Activated T-cell treated with anti-CD3 and anti-CD28 coated beads, Interleukin-2, amount 50 U/mL, for 72 hours (primary cell): ENCODE measurements around the gene MYO10. TPM values are rescaled to one million over a fixed set of nuclear protein-coding genes. Genes with fewer than 3 reads are reported as not detected.
A peak's percentile ranks its signal among the peaks of the same experiment; 100 is the strongest.

ENCODE experiments used
- ATAC-seq, 2 donors: fragments of 150-1000 bp; cut with Tn5 transposase; replicated peaks in 1 of 2; 2 replicates each; pipeline ENCODE4 v1.10.0; 2021; ENCODE audit warnings: moderate library complexity in 2 of 2, mild to moderate bottlenecking in 1 of 2
- DNase-seq, 2 donors: peaks; one replicate each; pipeline ENCODE4 v3.0.0; 2021 to 2022; ENCODE audit warnings: mixed read lengths in 1 of 2
- H3K27ac Mint-ChIP-seq: one replicate; pipeline ENCODE4 v1.8.0; 2022; ENCODE audit warnings: mild to moderate bottlenecking, moderate library complexity, mixed read lengths
- H3K27me3 Mint-ChIP-seq: one replicate; pipeline ENCODE4 v1.8.0; 2022; ENCODE audit warnings: low read depth, mixed read lengths
- H3K36me3 Mint-ChIP-seq, 2 donors: one replicate each; pipeline ENCODE4 v1.8.0; 2022; ENCODE audit warnings: mixed read lengths in 2 of 2, mild to moderate bottlenecking in 1 of 2; ENCODE audit not compliant: insufficient read depth in 2 of 2
- H3K4me1 Mint-ChIP-seq: one replicate; pipeline ENCODE4 v1.8.0; 2022; ENCODE audit warnings: low read depth, mixed read lengths
- H3K4me3 Mint-ChIP-seq, 2 donors: one replicate each; pipeline ENCODE4 v1.8.0; 2022; ENCODE audit warnings: mild to moderate bottlenecking in 2 of 2, mixed read lengths in 2 of 2, moderate library complexity in 2 of 2
- H3K9me3 Mint-ChIP-seq, 2 donors: one replicate each; pipeline ENCODE4 v1.8.0; 2022; ENCODE audit warnings: mixed read lengths in 2 of 2
- total RNA-seq, 2 donors: library from RNA; stranded (reverse); gene quantifications; one replicate each; pipeline ENCODE4 v1.2.3, GENCODE V29; 2022

Gene MYO10
- total RNA-seq, 2 donors from 2014 or later, result 0.43 to 0.97 TPM

GRCh38 chr5:16797951-16798350 lies 138.1 kb downstream of the MYO10 start:
- no peaks in the 10 kb centered on the region for H3K9me3 Mint-ChIP-seq
- H3K4me3 Mint-ChIP-seq, result no peak overlapping the region
- ATAC-seq, result no peak
- no peaks in the 10 kb centered on the region for H3K4me1 Mint-ChIP-seq
- no peak overlapping the region for H3K27ac Mint-ChIP-seq
- no peaks in the 10 kb centered on the region for H3K36me3 Mint-ChIP-seq
- DNase-seq, result no peak
- no peaks in the 10 kb centered on the region for H3K27me3 Mint-ChIP-seq

GRCh38 chr5:16794269-16794913 lies 141.7 kb downstream of the MYO10 start:
- Mint-ChIP-seq H3K36me3 (no peaks in the 10 kb centered on the region), H3K4me3 (no peak overlapping the region), H3K4me1 (peaks cover 10% of the 10 kb centered on the region), H3K9me3 (no peaks in the 10 kb centered on the region), H3K27me3 (peaks cover 6% of the 10 kb centered on the region), H3K27ac (no peak overlapping the region)
- ATAC-seq, result no peak
- no peak for DNase-seq

- Mint-ChIP-seq H3K4me1 (peaks cover 10% of the 10 kb centered on the region), H3K9me3 (no peaks in the 10 kb centered on the region), H3K27ac (no peak overlapping the region), H3K27me3 (peaks cover 6% of the 10 kb centered on the region), H3K36me3 (no peaks in the 10 kb centered on the region), H3K4me3 (no peak overlapping the region)
- DNase-seq (no peak), ATAC-seq (no peak)
Observed at GRCh38 chr5:16792598-16793275, 143.4 kb downstream of the MYO10 start.

- Mint-ChIP-seq H3K9me3 (no peaks in the 10 kb centered on the region), H3K27me3 (peaks cover 6% of the 10 kb centered on the region), H3K27ac (no peak overlapping the region), H3K4me3 (no peak overlapping the region), H3K4me1 (peaks cover 10% of the 10 kb centered on the region), H3K36me3 (no peaks in the 10 kb centered on the region)
- no peak for ATAC-seq
- DNase-seq, result no peak
Observed at GRCh38 chr5:16791904-16792597, 144.0 kb downstream of the MYO10 start.

GRCh38 chr5:16791036-16791705 lies 144.9 kb downstream of the MYO10 start:
- peak; percentile 13 to 40 for DNase-seq
- Mint-ChIP-seq H3K27me3 (peaks cover 6% of the 10 kb centered on the region), H3K9me3 (no peaks in the 10 kb centered on the region), H3K4me3 (peak overlapping the region in 1 of 2 donors; percentile 12), H3K36me3 (no peaks in the 10 kb centered on the region), H3K27ac (no peak overlapping the region), H3K4me1 (peaks cover 11% of the 10 kb centered on the region)
- ATAC-seq, result no peak

- H3K27me3 Mint-ChIP-seq, result peaks cover 11% of the 10 kb centered on the region
- H3K27ac Mint-ChIP-seq, result no peak overlapping the region
- ATAC-seq, result no peak
- H3K36me3 Mint-ChIP-seq, result no peaks in the 10 kb centered on the region
- H3K4me1 Mint-ChIP-seq, result peaks cover 33% of the 10 kb centered on the region
- no peak overlapping the region for H3K4me3 Mint-ChIP-seq
- no peak for DNase-seq
- no peaks in the 10 kb centered on the region for H3K9me3 Mint-ChIP-seq
Observed at GRCh38 chr5:16788957-16789356, 147.1 kb downstream of the MYO10 start.

GRCh38 chr5:16787278-16787677 lies 148.8 kb downstream of the MYO10 start:
- DNase-seq (no peak), ATAC-seq (no peak)
- Mint-ChIP-seq H3K9me3 (no peaks in the 10 kb centered on the region), H3K36me3 (no peaks in the 10 kb centered on the region), H3K4me1 (peaks cover 36% of the 10 kb centered on the region), H3K27me3 (peaks cover 16% of the 10 kb centered on the region), H3K4me3 (no peak overlapping the region), H3K27ac (no peak overlapping the region)

GRCh38 chr5:16784843-16785791 lies 151.0 kb downstream of the MYO10 start:
- peak overlapping the region; percentile 61 to 69 for H3K4me3 Mint-ChIP-seq
- no peaks in the 10 kb centered on the region for H3K9me3 Mint-ChIP-seq
- H3K27ac Mint-ChIP-seq, result peak overlapping the region; percentile 13
- ATAC-seq (peak; percentile 97 to 98), DNase-seq (peak; percentile 69)
- no peaks in the 10 kb centered on the region for H3K36me3 Mint-ChIP-seq
- H3K4me1 Mint-ChIP-seq, result peaks cover 26% of the 10 kb centered on the region
- H3K27me3 Mint-ChIP-seq, result peaks cover 18% of the 10 kb centered on the region

GRCh38 chr5:16784088-16784487 lies 152.0 kb downstream of the MYO10 start:
- H3K36me3 Mint-ChIP-seq, result no peaks in the 10 kb centered on the region
- peak overlapping the region; percentile 61 to 69 for H3K4me3 Mint-ChIP-seq
- peaks cover 18% of the 10 kb centered on the region for H3K27me3 Mint-ChIP-seq
- no peaks in the 10 kb centered on the region for H3K9me3 Mint-ChIP-seq
- DNase-seq (no peak), ATAC-seq (no peak)
- peaks cover 26% of the 10 kb centered on the region for H3K4me1 Mint-ChIP-seq
- no peak overlapping the region for H3K27ac Mint-ChIP-seq

GRCh38 chr5:16781828-16782626 lies 154.1 kb downstream of the MYO10 start:
- peaks cover 18% of the 10 kb centered on the region for H3K27me3 Mint-ChIP-seq
- H3K4me3 Mint-ChIP-seq, result no peak overlapping the region
- peaks cover 26% of the 10 kb centered on the region for H3K4me1 Mint-ChIP-seq
- no peaks in the 10 kb centered on the region for H3K9me3 Mint-ChIP-seq
- no peaks in the 10 kb centered on the region for H3K36me3 Mint-ChIP-seq
- DNase-seq (no peak), ATAC-seq (no peak)
- H3K27ac Mint-ChIP-seq, result no peak overlapping the region

GRCh38 chr5:16780325-16780724 lies 155.8 kb downstream of the MYO10 start:
- DNase-seq (no peak), ATAC-seq (no peak)
- peaks cover 17% of the 10 kb centered on the region for H3K4me1 Mint-ChIP-seq
- H3K36me3 Mint-ChIP-seq, result no peaks in the 10 kb centered on the region
- peaks cover 18% of the 10 kb centered on the region for H3K27me3 Mint-ChIP-seq
- H3K9me3 Mint-ChIP-seq, result no peaks in the 10 kb centered on the region
- no peak overlapping the region for H3K27ac Mint-ChIP-seq
- no peak overlapping the region for H3K4me3 Mint-ChIP-seq

- Mint-ChIP-seq H3K4me1 (no peaks in the 10 kb centered on the region), H3K9me3 (no peaks in the 10 kb centered on the region), H3K4me3 (no peak overlapping the region), H3K27ac (no peak overlapping the region), H3K36me3 (no peaks in the 10 kb centered on the region), H3K27me3 (peaks cover 9% of the 10 kb centered on the region)
- ATAC-seq, result no peak
- no peak for DNase-seq
Observed at GRCh38 chr5:16777432-16777831, 158.7 kb downstream of the MYO10 start.
